ENCODE results near the gene KRT79.

- TF ChIP-seq TAF1 (IDR thresholded peaks at IDR 0.05; ENCODE audit: low read depth, low read length): no peak
- TF ChIP-seq CTCF (IDR thresholded peaks at IDR 0.05; ENCODE audit: control extremely low read depth in 1 of 3, insufficient read depth in 1 of 3, low read depth in 1 of 3, low read length in 3 of 3): no peak
Measured at GRCh38 chr12:52821826-52822660, 12.1 kb downstream of the KRT79 start.

Measured in H1 (cell line).